GM12878 (cell line): ENCODE measurements around the gene DCUN1D5. TPM values are rescaled to one million over a fixed set of nuclear protein-coding genes. Genes with fewer than 3 reads are reported as not detected.

Source experiments
- ATAC-seq: fragments of 200-7000 bp; cut with Tn5 transposase; 3 replicates; pipeline ENCODE4 v1.9.1; 2020; ENCODE audit warnings: mild to moderate bottlenecking, moderate library complexity
- BruUV-seq: library from RNA; stranded (reverse); fragments of 400-500 nt; replicated peaks from 2 replicates; lab custom pipeline; 2021; lab: Mats Ljungman, UMichigan
- CTCF ChIA-PET: fragments of 300-600 bp; sonication (Branson Sonifier 250); formaldehyde crosslinking; extraction: SDS; loops from one replicate; lab custom pipeline; 2021; ENCODE audit warnings: inconsistent platforms; lab: Yijun Ruan, JAX
- POLR2A ChIA-PET: fragments of 350-600 bp; formaldehyde crosslinking; extraction: SDS; loops from one replicate; lab custom pipeline; 2021; ENCODE audit warnings: inconsistent platforms; lab: Charles Lee
- RAD21 ChIA-PET: fragments of 300-600 bp; sonication (Branson Sonifier 250); formaldehyde crosslinking; loops from one replicate; lab custom pipeline; 2023; ENCODE audit warnings: antibody characterized with exemption; ENCODE audit not compliant: unreplicated experiment; lab: Charles Lee
- SMC1A ChIA-PET: fragments of 300-600 bp; sonication (Branson Sonifier 250); formaldehyde crosslinking; loops from one replicate; lab custom pipeline; 2023; ENCODE audit not compliant: unreplicated experiment, uncharacterized antibody; lab: Charles Lee
- DNase-seq: peaks from one replicate; pipeline ENCODE4 v3.0.0-alpha.2; 2011; ENCODE audit warnings: low read depth, low spot score
- FAIRE-seq: peaks from 3 replicates; lab custom pipeline; 2011; peaks lifted over from hg19 to GRCh38; lab: Jason Lieb, UNC
- H2AFZ ChIP-seq: 2 replicates; pipeline ENCODE4 v1.6.0; 2011; ENCODE audit warnings: low read depth, low read length, control low read depth; ENCODE audit not compliant: control insufficient read depth
- H3K27ac ChIP-seq: 2 replicates; pipeline ENCODE4 v1.5.1; 2011; ENCODE audit warnings: control low read depth; ENCODE audit not compliant: control insufficient read depth, insufficient read depth
- H3K27me3 ChIP-seq, 2 experiments: replicated peaks in 1 of 2; 2 replicates each; pipeline versions ENCODE4 v1.6.0 to v1.6.1; 2011; ENCODE audit warnings: low read length in 1 of 2; ENCODE audit not compliant: control insufficient read depth in 2 of 2, insufficient read depth in 2 of 2
- H3K36me3 ChIP-seq, 2 experiments: 2 replicates each; pipeline ENCODE4 v1.5.1; 2011; ENCODE audit warnings: low read length in 1 of 2; ENCODE audit not compliant: control insufficient read depth in 2 of 2, insufficient read depth in 2 of 2
- H3K4me1 ChIP-seq: 2 replicates; pipeline ENCODE4 v1.6.1; 2011; ENCODE audit warnings: mild to moderate bottlenecking, low read length, moderate library complexity, mixed read lengths; ENCODE audit not compliant: control insufficient read depth, insufficient read depth
- H3K4me2 ChIP-seq: 2 replicates; pipeline ENCODE4 v1.6.0; 2011; ENCODE audit warnings: control low read depth; ENCODE audit not compliant: control insufficient read depth, insufficient read depth
- H3K4me3 ChIP-seq: fragments of 200-600 bp; sonication (generic); 2 replicates; pipeline ENCODE4 v1.5.1; 2016
- H3K79me2 ChIP-seq: 2 replicates; pipeline ENCODE4 v1.6.0; 2011; ENCODE audit warnings: low read length; ENCODE audit not compliant: control insufficient read depth, insufficient read depth
- H3K9ac ChIP-seq: 2 replicates; pipeline ENCODE4 v1.8.0; 2011; ENCODE audit warnings: low read length, control low read depth, mixed read lengths; ENCODE audit not compliant: control insufficient read depth, insufficient read depth
- H3K9me3 ChIP-seq: replicated peaks from 3 replicates; pipeline ENCODE4 v1.5.1; 2011; ENCODE audit warnings: mild to moderate bottlenecking, low read length; ENCODE audit not compliant: control insufficient read depth, insufficient read depth
- H4K20me1 ChIP-seq: 2 replicates; pipeline ENCODE4 v1.6.0; 2011; ENCODE audit not compliant: control insufficient read depth, insufficient read depth
- CBX5 ChIP-seq: sonication (generic); IDR thresholded peaks from 2 replicates; pipeline ENCODE4 v1.6.1; 2016; ENCODE audit warnings: low read depth, moderate library complexity, mild to moderate bottlenecking, inconsistent platforms
- CHD1 ChIP-seq: IDR thresholded peaks from 2 replicates; pipeline ENCODE4 v1.6.1; 2012; ENCODE audit warnings: low read depth, low read length, improper control_type of control experiment
- IKZF2 ChIP-seq, 2 experiments: fragments of 450-650 bp; IDR thresholded peaks; 2 replicates each; pipeline ENCODE4 v1.6.1; 2017; ENCODE audit warnings: mild to moderate bottlenecking in 2 of 2, moderate library complexity in 2 of 2
- IRF3 ChIP-seq: fragments of 450-650 bp; IDR thresholded peaks from 2 replicates; pipeline ENCODE4 v1.6.1; 2014; ENCODE audit warnings: mild to moderate bottlenecking
- IRF5 ChIP-seq: fragments of 450-650 bp; IDR thresholded peaks from 2 replicates; pipeline ENCODE4 v1.6.1; 2017; ENCODE audit warnings: borderline replicate concordance
- JUNB ChIP-seq: IDR thresholded peaks from 2 replicates; pipeline ENCODE4 v1.6.1; 2016; ENCODE audit warnings: antibody characterized with exemption, mild to moderate bottlenecking
- MEF2A ChIP-seq: IDR thresholded peaks from 2 replicates; pipeline ENCODE4 v1.6.1; 2011; ENCODE audit warnings: low read depth, mild to moderate bottlenecking, low read length, moderate library complexity; ENCODE audit not compliant: insufficient read depth
- MTA2 ChIP-seq: fragments of 450-650 bp; IDR thresholded peaks from 2 replicates; pipeline ENCODE4 v1.6.1; 2016; ENCODE audit warnings: low read depth, mild to moderate bottlenecking, moderate library complexity
- NBN ChIP-seq: fragments of 450-650 bp; IDR thresholded peaks from 2 replicates; pipeline ENCODE4 v1.6.1; 2016
- SMAD1 ChIP-seq: fragments of 450-650 bp; IDR thresholded peaks from 2 replicates; pipeline ENCODE4 v1.6.1; 2018; ENCODE audit warnings: mild to moderate bottlenecking, low read depth; ENCODE audit not compliant: partially characterized antibody
- ZZZ3 ChIP-seq: IDR thresholded peaks from 2 replicates; pipeline ENCODE4 v1.6.1; 2011; ENCODE audit warnings: low read depth; ENCODE audit not compliant: control insufficient read depth, insufficient read length
- WGBS: methylation state at CpG from one replicate; pipeline ENCODE4 v1.1.6; 2016; ENCODE audit warnings: low lambda C conversion rate; ENCODE audit not compliant: insufficient replicate concordance, insufficient coverage; ENCODE audit errors: missing lambda C conversion rate; 5-methylcytosine and 5-hydroxymethylcytosine counted together
- in situ Hi-C: fragments of 300-500 bp; cut with MboI; formaldehyde crosslinking; loops from 9 replicates; pipeline ENCODE4 v1.14.3; 2018; ENCODE audit warnings: mixed read lengths
- intact Hi-C: fragments of 100-400 bp; cut with micrococcal nuclease; formaldehyde crosslinking; loops from one replicate; pipeline ENCODE4 v1.14.2; 2022; ENCODE audit not compliant: unreplicated experiment
- polyA plus RNA-seq, 11 experiments: library from polyadenylated mRNA; depleted of rRNA in 4 of 11; unstranded in 6 of 11; stranded (reverse) in 5 of 11; fragments of >200 nt; fragmentation: Nextera tagmentation in 4 of 11; fragmentation: Illumina TruSeq in 1 of 11; extraction: Ambion mirVana in 4 of 11; extraction: Trizol in 1 of 11; gene quantifications; 1 replicate in 1 of 11; 2 replicates in 10 of 11; pipeline versions ENCODE4 v1.2.1 to v1.2.3, GENCODE V29; 2011 to 2016; ENCODE audit warnings: inconsistent platforms in 2 of 11, missing spikeins in 2 of 11, low read depth in 1 of 11
- total RNA-seq, 4 experiments: library from RNA; depleted of rRNA in 3 of 4; stranded (reverse); fragments of >200 nt in 3 of 4; fragmentation: Illumina TruSeq in 1 of 4; extraction: Trizol in 1 of 4; gene quantifications; 2 replicates each; pipeline versions ENCODE4 v1.2.1 to v1.2.3, GENCODE V29; 2013 to 2021

DCUN1D5 gene
- total and polyA plus RNA-seq, 10 of the 15 experiments (the other 5 are each of a cell fraction or from before 2014, with no cell fraction given) = 20.4 to 87.0 (median 60.6) TPM

GRCh38 chr11:103042161-103042560 lies 49.8 kb downstream of the DCUN1D5 start:
- no peak overlapping the region for H2AFZ ChIP-seq
- H3K4me1 ChIP-seq = no peaks in the 10 kb centered on the region
- RAD21 ChIA-PET = no interaction called here
- ATAC-seq = no peak
- H3K36me3 ChIP-seq = no peaks in the 10 kb centered on the region
- no peak overlapping the region for H3K4me2 ChIP-seq
- H4K20me1 ChIP-seq = no peaks in the 10 kb centered on the region
- TF ChIP-seq MEF2A (no peak), CHD1 (no peak), IKZF2 (IDR thresholded peaks at IDR 0.05) (no peak), CBX5 (no peak), NBN (no peak), IRF5 (no peak), JUNB (no peak), IRF3 (no peak), MTA2 (no peak), ZZZ3 (no peak), SMAD1 (no peak)
- TF ChIP-seq, all 136 proteins: peak for 0
- no TSS peak for BruUV-seq
- CTCF ChIA-PET = no interaction called here
- Histone ChIP-seq H3K27ac (no peak overlapping the region), H3K9me3 (no peaks in the 10 kb centered on the region), H3K27me3 (no peaks in the 10 kb centered on the region), H3K4me3 (no peak overlapping the region), H3K79me2 (no peaks in the 10 kb centered on the region), H3K9ac (no peak overlapping the region)
- in situ Hi-C loops = no loop called here
- FAIRE-seq (no peak), DNase-seq (no peak)
- POLR2A ChIA-PET = no interaction called here
- intact Hi-C loops = no loop called here
- SMC1A ChIA-PET = no interaction called here
- 19% methylated on average over 2 of the region's 2 CpGs for WGBS
